OCI-LY1 (cell line): ENCODE measurements around the gene SIK2.
"Not testable (repeated sequence)": the region's sequence is repeated elsewhere in the genome, so short reads cannot be mapped to it uniquely, and the experiment has no call there.

Source experiments
- H2AFZ ChIP-seq: fragments of 200-600 bp; sonication (generic), shearing (Covaris generic); 2 replicates; pipeline ENCODE4 v1.6.0; 2014; ENCODE audit warnings: antibody characterized with exemption, mild to moderate bottlenecking, low read length
- H3F3A ChIP-seq: fragments of 200-600 bp; sonication (generic), shearing (Covaris generic); 2 replicates; pipeline ENCODE4 v1.6.0; 2014; ENCODE audit warnings: mild to moderate bottlenecking, antibody characterized with exemption, low read length, moderate library complexity; ENCODE audit not compliant: insufficient read depth
- H3K27ac ChIP-seq: fragments of 200-600 bp; sonication (generic); 2 replicates; pipeline ENCODE4 v1.5.1; 2014; ENCODE audit warnings: low read length, mixed run types, mild to moderate bottlenecking, low read depth; ENCODE audit not compliant: poor library complexity, severe bottlenecking
- H3K27me3 ChIP-seq: fragments of 200-600 bp; sonication (generic); 2 replicates; pipeline ENCODE4 v1.6.0; 2014; ENCODE audit warnings: antibody characterized with exemption, mild to moderate bottlenecking, low read length, moderate library complexity; ENCODE audit not compliant: insufficient read depth
- H3K36me3 ChIP-seq: fragments of 200-600 bp; sonication (generic); 2 replicates; pipeline ENCODE4 v1.6.1; 2014; ENCODE audit warnings: mild to moderate bottlenecking, antibody characterized with exemption, low read length, moderate library complexity, mixed read lengths; ENCODE audit not compliant: insufficient read depth
- H3K4me1 ChIP-seq: fragments of 200-600 bp; sonication (generic); 2 replicates; pipeline ENCODE4 v1.5.1; 2014; ENCODE audit warnings: mild to moderate bottlenecking, low read length, moderate library complexity; ENCODE audit not compliant: insufficient read depth, severe bottlenecking
- H3K4me2 ChIP-seq: fragments of 200-600 bp; sonication (generic), shearing (Covaris generic); 2 replicates; pipeline ENCODE4 v1.6.1; 2014; ENCODE audit warnings: low read length
- H3K4me3 ChIP-seq: fragments of 200-600 bp; sonication (generic); 2 replicates; pipeline ENCODE4 v1.5.1; 2014; ENCODE audit warnings: low read length, low read depth, mild to moderate bottlenecking, mixed read lengths; ENCODE audit not compliant: poor library complexity, severe bottlenecking
- H3K79me2 ChIP-seq: fragments of 200-600 bp; shearing (Covaris generic); 2 replicates; pipeline ENCODE4 v1.6.1; 2016; ENCODE audit warnings: mixed run types, low read length, mixed read lengths; ENCODE audit not compliant: insufficient read depth
- H3K9ac ChIP-seq: fragments of 200-600 bp; sonication (generic), shearing (Covaris generic); 2 replicates; pipeline ENCODE4 v1.6.1; 2014; ENCODE audit warnings: mild to moderate bottlenecking, low read length, mixed read lengths
- H3K9me2 ChIP-seq: fragments of 200-600 bp; sonication (generic), shearing (Covaris generic); 2 replicates; pipeline ENCODE4 v1.6.1; 2014; ENCODE audit warnings: low read depth, mild to moderate bottlenecking, low read length, mixed read lengths
- H3K9me3 ChIP-seq: fragments of 200-600 bp; shearing (Covaris generic); 2 replicates; pipeline ENCODE4 v1.6.1; 2014; ENCODE audit warnings: low read length, mixed read lengths
- H4K20me1 ChIP-seq: fragments of 200-600 bp; sonication (generic), shearing (Covaris generic); 2 replicates; pipeline ENCODE4 v1.6.0; 2016; ENCODE audit warnings: mild to moderate bottlenecking, low read length; ENCODE audit not compliant: insufficient read depth
- EZH2 ChIP-seq: fragments of 200-600 bp; sonication (generic), shearing (Covaris generic); IDR thresholded peaks from 2 replicates; pipeline ENCODE4 v1.8.0; 2017; ENCODE audit warnings: borderline replicate concordance, mixed run types, mild to moderate bottlenecking, antibody characterized with exemption, low read length, moderate library complexity, mixed read lengths
- TF ChIP-seq, protein P1 (sequence below): fragments of 200-600 bp; sonication (generic), shearing (Covaris generic); IDR thresholded peaks from 2 replicates; pipeline ENCODE4 v1.5.1; 2017; ENCODE audit warnings: mild to moderate bottlenecking, antibody characterized with exemption, low read length, moderate library complexity, mixed read lengths

SIK2 gene

DNA sequence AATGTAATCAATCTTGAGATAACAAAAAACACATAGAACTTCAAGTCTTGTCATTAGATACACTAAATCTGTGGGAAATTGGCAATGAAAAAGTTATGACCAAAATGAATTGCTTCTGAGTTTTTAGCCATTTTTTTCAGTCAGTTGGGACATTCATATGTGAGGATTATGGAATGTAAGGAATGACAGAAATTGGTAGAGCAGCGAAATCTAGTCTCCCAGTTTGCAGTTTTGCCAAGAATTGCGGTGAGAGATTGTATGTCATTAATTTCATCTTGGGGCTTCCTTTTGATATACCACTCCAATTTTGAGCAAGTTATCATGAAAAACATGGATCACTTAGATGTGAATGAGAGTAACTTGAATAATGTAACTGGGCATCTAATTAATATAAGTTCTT is 49.9 kb downstream of the SIK2 start:
- H3K79me2 ChIP-seq, result no peaks in the 10 kb centered on the region; the same call in 1 of the 2 replicates
- no peaks in the 10 kb centered on the region for H4K20me1 ChIP-seq
- no peak overlapping the region for H3K4me3 ChIP-seq
- H3K9me2 ChIP-seq, result no peaks in the 10 kb centered on the region
- no peaks in the 10 kb centered on the region for H3K36me3 ChIP-seq
- no peaks in the 10 kb centered on the region for H3K9me3 ChIP-seq
- no peak overlapping the region for H2AFZ ChIP-seq
- H3K4me1 ChIP-seq, result no peaks in the 10 kb centered on the region
- H3K9ac ChIP-seq, result no peak overlapping the region
- no peak overlapping the region for H3K4me2 ChIP-seq
- H3K27me3 ChIP-seq, result no peaks in the 10 kb centered on the region
- TF ChIP-seq, protein P1, sequence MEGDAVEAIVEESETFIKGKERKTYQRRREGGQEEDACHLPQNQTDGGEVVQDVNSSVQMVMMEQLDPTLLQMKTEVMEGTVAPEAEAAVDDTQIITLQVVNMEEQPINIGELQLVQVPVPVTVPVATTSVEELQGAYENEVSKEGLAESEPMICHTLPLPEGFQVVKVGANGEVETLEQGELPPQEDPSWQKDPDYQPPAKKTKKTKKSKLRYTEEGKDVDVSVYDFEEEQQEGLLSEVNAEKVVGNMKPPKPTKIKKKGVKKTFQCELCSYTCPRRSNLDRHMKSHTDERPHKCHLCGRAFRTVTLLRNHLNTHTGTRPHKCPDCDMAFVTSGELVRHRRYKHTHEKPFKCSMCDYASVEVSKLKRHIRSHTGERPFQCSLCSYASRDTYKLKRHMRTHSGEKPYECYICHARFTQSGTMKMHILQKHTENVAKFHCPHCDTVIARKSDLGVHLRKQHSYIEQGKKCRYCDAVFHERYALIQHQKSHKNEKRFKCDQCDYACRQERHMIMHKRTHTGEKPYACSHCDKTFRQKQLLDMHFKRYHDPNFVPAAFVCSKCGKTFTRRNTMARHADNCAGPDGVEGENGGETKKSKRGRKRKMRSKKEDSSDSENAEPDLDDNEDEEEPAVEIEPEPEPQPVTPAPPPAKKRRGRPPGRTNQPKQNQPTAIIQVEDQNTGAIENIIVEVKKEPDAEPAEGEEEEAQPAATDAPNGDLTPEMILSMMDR, result no peak
- no peak for TF ChIP-seq EZH2
- H3F3A ChIP-seq, result no peaks in the 10 kb centered on the region
- H3K27ac ChIP-seq, result no peak overlapping the region

DNA sequence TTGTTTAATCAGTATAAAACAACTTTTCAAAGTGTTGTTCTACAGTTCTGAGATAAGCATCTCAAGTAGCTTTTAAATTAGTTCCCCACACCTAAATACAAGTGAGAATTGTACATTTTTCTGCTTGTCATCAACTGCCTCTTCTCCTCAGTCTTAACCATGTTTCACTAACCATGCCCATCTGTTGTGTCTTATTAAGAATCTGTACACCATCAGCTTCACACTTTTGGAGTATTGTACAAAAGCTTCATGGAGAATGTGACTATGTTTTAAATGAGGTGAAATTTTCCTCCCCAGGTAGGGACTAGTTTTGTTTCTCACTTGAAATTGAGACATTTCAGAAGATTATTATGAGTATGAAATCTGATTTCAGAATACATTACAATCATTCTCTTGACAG is 52.4 kb downstream of the SIK2 start:
- H3K4me2 ChIP-seq, result no peak overlapping the region
- no peaks in the 10 kb centered on the region for H3K9me2 ChIP-seq
- H3K4me1 ChIP-seq, result no peaks in the 10 kb centered on the region
- H3F3A ChIP-seq, result no peaks in the 10 kb centered on the region
- H3K9ac ChIP-seq, result no peak overlapping the region
- no peak overlapping the region for H3K4me3 ChIP-seq
- H2AFZ ChIP-seq, result no peak overlapping the region
- H4K20me1 ChIP-seq, result no peaks in the 10 kb centered on the region
- H3K27me3 ChIP-seq, result no peaks in the 10 kb centered on the region
- no peaks in the 10 kb centered on the region; the same call in 1 of the 2 replicates for H3K79me2 ChIP-seq
- H3K27ac ChIP-seq, result no peak overlapping the region
- no peaks in the 10 kb centered on the region for H3K9me3 ChIP-seq
- H3K36me3 ChIP-seq, result no peaks in the 10 kb centered on the region
- TF ChIP-seq, protein P1, result no peak
- TF ChIP-seq EZH2, result no peak

DNA sequence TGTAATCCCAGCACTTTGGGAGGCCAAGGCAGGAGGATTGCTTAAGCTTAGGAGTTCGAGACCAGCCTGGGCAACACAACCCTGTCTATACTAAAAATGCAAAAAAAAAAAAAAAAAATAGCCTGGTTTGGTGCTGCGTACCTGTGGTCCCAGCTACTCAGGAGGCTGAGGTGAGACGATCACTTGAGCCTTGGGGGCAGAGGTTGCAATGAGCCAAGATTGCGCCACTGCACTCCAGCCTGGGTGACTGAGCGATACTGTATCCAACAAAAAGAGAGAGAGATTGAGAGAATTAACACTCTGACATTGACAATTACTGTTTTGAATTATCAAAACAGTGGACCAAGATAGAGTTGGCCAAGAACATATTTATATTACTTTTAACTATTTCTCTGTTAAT is 53.7 kb downstream of the SIK2 start:
- Histone ChIP-seq H3K9me2 (no peaks in the 10 kb centered on the region), H4K20me1 (no peaks in the 10 kb centered on the region), H3K4me2 (no peak overlapping the region), H3K27me3 (no peaks in the 10 kb centered on the region), H2AFZ (no peak overlapping the region), H3K4me3 (no peak overlapping the region), H3K9me3 (no peaks in the 10 kb centered on the region), H3K4me1 (no peaks in the 10 kb centered on the region), H3K36me3 (no peaks in the 10 kb centered on the region), H3K79me2 (no peaks in the 10 kb centered on the region), H3F3A (no peaks in the 10 kb centered on the region), H3K27ac (no peak overlapping the region), H3K9ac (no peak overlapping the region)
- TF ChIP-seq EZH2, result no peak
- TF ChIP-seq, protein P1, result no peak

DNA sequence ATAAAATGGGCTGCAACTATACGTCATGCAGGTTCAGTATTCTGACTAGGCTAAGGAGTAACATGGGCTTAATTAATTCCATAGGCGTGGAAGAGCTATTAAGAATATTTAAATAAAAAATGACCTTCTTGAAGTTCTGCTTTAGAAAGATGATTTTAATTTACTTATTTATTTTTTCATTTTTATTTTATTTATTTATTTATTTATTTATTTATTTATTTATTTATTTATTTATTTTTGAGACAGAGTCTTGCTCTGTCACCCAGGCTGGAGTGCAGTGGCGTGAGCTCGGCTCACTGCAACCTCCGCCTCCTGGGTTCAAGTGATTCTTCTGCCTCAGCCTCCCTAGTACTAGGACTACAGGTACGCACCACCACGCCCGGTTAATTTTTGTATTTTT is 55.7 kb downstream of the SIK2 start:
- H3K9me3 ChIP-seq, H3K36me3 ChIP-seq, H2AFZ ChIP-seq, H3K4me2 ChIP-seq, H3K9ac ChIP-seq, H3K4me1 ChIP-seq, H3K27me3 ChIP-seq, H3K4me3 ChIP-seq, H3F3A ChIP-seq, H3K27ac ChIP-seq, H3K9me2 ChIP-seq, H4K20me1 ChIP-seq, H3K79me2 ChIP-seq: not testable (repeated sequence)

DNA sequence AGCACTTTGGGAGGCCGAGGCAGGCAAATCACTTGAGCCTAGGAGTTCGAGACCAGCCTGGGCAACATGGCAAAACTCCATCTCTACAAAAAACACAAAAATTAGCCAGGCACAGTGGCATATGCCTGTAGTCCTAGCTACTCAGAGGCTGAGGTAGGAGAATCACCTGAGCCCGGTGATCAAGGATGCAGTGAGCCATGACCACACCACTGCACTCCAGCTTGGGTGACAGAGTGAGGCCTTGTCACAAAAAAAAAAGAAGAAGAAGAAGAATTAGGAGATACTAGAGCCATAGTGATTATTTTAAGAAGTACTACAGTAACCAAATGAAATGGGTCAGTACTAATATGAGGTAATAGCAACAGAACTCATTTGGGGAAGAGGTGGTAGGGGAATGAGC is 56.2 kb downstream of the SIK2 start:
- not testable (repeated sequence) for H3K27ac ChIP-seq, H4K20me1 ChIP-seq, H3K9me2 ChIP-seq, H3K9ac ChIP-seq, H3K36me3 ChIP-seq, H2AFZ ChIP-seq, H3K27me3 ChIP-seq, H3K9me3 ChIP-seq, H3K79me2 ChIP-seq, H3K4me2 ChIP-seq, H3F3A ChIP-seq, H3K4me1 ChIP-seq, H3K4me3 ChIP-seq
